Astrocyte (in vitro differentiated cells and primary cell): ENCODE measurements around the gene AIFM1. TPM values are rescaled to one million over a fixed set of nuclear protein-coding genes. Genes with fewer than 3 reads are reported as not detected.

Experiments
- DNase-seq: peaks from one replicate; pipeline ENCODE4 v3.0.0-alpha.2; 2010; ENCODE audit warnings: low read depth
- FAIRE-seq: peaks from 2 replicates; lab custom pipeline; 2011; peaks lifted over from hg19 to GRCh38; lab: Jason Lieb, UNC
- H2AFZ ChIP-seq: 2 replicates; pipeline ENCODE4 v1.6.0; 2012; ENCODE audit warnings: low read depth, low read length, inconsistent platforms
- H3K27ac ChIP-seq: 2 replicates; pipeline ENCODE4 v1.5.1; 2011; ENCODE audit warnings: low read depth, low read length, inconsistent platforms
- H3K27me3 ChIP-seq: 2 replicates; pipeline ENCODE4 v1.6.0; 2011; ENCODE audit warnings: low read length, inconsistent platforms; ENCODE audit not compliant: insufficient read depth
- H3K36me3 ChIP-seq: 2 replicates; pipeline ENCODE4 v1.5.1; 2011; ENCODE audit warnings: low read length, inconsistent platforms; ENCODE audit not compliant: insufficient read depth
- H3K4me1 ChIP-seq: 2 replicates; pipeline ENCODE4 v1.5.1; 2011; ENCODE audit warnings: low read length, inconsistent platforms; ENCODE audit not compliant: insufficient read depth
- H3K4me2 ChIP-seq: 2 replicates; pipeline ENCODE4 v1.6.0; 2012; ENCODE audit warnings: low read length, inconsistent platforms
- H3K4me3 ChIP-seq: 2 replicates; pipeline ENCODE4 v1.5.1; 2011; ENCODE audit warnings: low read depth, mild to moderate bottlenecking, low read length, inconsistent platforms; ENCODE audit not compliant: insufficient read depth
- H3K79me2 ChIP-seq: 2 replicates; pipeline ENCODE4 v1.6.0; 2012; ENCODE audit warnings: mild to moderate bottlenecking, low read length, inconsistent platforms; ENCODE audit not compliant: insufficient read depth
- H3K9ac ChIP-seq: 2 replicates; pipeline ENCODE4 v1.6.0; 2012; ENCODE audit warnings: mild to moderate bottlenecking, low read length, inconsistent platforms
- H3K9me3 ChIP-seq: 2 replicates; pipeline ENCODE4 v1.5.1; 2012; ENCODE audit warnings: low read depth, mild to moderate bottlenecking, low read length, inconsistent platforms; ENCODE audit not compliant: insufficient read depth
- H4K20me1 ChIP-seq: 2 replicates; pipeline ENCODE4 v1.6.0; 2012; ENCODE audit warnings: low read length, inconsistent platforms; ENCODE audit not compliant: insufficient read depth
- H3K27ac Mint-ChIP-seq: one replicate; pipeline ENCODE4 v1.8.0; 2021; ENCODE audit warnings: mild to moderate bottlenecking, mixed read lengths; ENCODE audit not compliant: unreplicated experiment
- H3K27me3 Mint-ChIP-seq: one replicate; pipeline ENCODE4 v1.8.0; 2021; ENCODE audit warnings: low read depth, mixed read lengths; ENCODE audit not compliant: unreplicated experiment
- H3K36me3 Mint-ChIP-seq: one replicate; pipeline ENCODE4 v1.8.0; 2021; ENCODE audit warnings: low read depth, mixed read lengths; ENCODE audit not compliant: unreplicated experiment
- H3K4me1 Mint-ChIP-seq: one replicate; pipeline ENCODE4 v1.8.0; 2021; ENCODE audit warnings: low read depth, mixed read lengths; ENCODE audit not compliant: unreplicated experiment
- H3K4me3 Mint-ChIP-seq: one replicate; pipeline ENCODE4 v1.8.0; 2021; ENCODE audit warnings: mild to moderate bottlenecking, moderate library complexity, mixed read lengths; ENCODE audit not compliant: unreplicated experiment
- H3K9me3 Mint-ChIP-seq: one replicate; pipeline ENCODE4 v1.8.0; 2021; ENCODE audit warnings: mild to moderate bottlenecking, mixed read lengths; ENCODE audit not compliant: unreplicated experiment
- EZH2 ChIP-seq: IDR thresholded peaks from 2 replicates; pipeline ENCODE4 v1.6.1; 2012; ENCODE audit warnings: mild to moderate bottlenecking, low read length, inconsistent platforms; ENCODE audit not compliant: insufficient read depth
- total RNA-seq: library from RNA; stranded (reverse); gene quantifications from 2 replicates; pipeline ENCODE4 v1.2.1, GENCODE V29; 2021
- TF ChIP-seq, protein P1 (sequence below): IDR thresholded peaks from 2 replicates; pipeline ENCODE4 v1.5.1; 2011; ENCODE audit warnings: low read depth, mild to moderate bottlenecking, inconsistent platforms, low read length, moderate library complexity; ENCODE audit not compliant: insufficient read depth

AIFM1 gene
- total RNA-seq, 1 donor from 2014 or later = 38.1 TPM

DNA sequence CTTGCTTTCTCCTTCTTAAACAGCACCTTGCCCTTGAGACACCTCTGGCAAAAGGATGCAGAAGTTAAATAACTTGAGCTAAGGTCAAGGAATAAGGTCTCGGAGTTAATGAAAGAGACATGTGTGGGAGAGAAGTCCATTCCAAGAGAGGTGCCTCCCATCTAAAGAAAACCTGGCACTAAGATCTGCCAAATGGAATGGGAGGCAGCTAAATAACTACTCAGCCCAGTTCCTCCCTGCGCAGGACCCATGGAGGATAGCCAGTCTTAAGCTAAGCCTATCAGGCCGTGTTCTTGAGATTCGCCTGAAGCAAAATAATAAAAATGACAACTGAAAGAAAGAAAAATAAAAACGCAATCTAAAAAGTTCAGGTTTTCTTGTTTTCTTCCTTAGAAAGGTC is 34.7 kb downstream of the AIFM1 start:
- Histone ChIP-seq H3K9me3 (no peaks in the 10 kb centered on the region), H2AFZ (no peak overlapping the region), H3K79me2 (no peaks in the 10 kb centered on the region), H4K20me1 (no peaks in the 10 kb centered on the region), H3K4me3 (no peak overlapping the region), H3K9ac (no peak overlapping the region), H3K27ac (no peak overlapping the region), H3K4me2 (no peak overlapping the region), H3K36me3 (peaks cover 23% of the 10 kb centered on the region), H3K4me1 (no peaks in the 10 kb centered on the region), H3K27me3 (no peaks in the 10 kb centered on the region)
- Mint-ChIP-seq H3K9me3 (no peaks in the 10 kb centered on the region), H3K27ac (no peak overlapping the region), H3K27me3 (no peaks in the 10 kb centered on the region), H3K4me3 (no peak overlapping the region), H3K4me1 (no peaks in the 10 kb centered on the region), H3K36me3 (peaks cover 6% of the 10 kb centered on the region)
- TF ChIP-seq EZH2 = no peak
- TF ChIP-seq, protein P1, sequence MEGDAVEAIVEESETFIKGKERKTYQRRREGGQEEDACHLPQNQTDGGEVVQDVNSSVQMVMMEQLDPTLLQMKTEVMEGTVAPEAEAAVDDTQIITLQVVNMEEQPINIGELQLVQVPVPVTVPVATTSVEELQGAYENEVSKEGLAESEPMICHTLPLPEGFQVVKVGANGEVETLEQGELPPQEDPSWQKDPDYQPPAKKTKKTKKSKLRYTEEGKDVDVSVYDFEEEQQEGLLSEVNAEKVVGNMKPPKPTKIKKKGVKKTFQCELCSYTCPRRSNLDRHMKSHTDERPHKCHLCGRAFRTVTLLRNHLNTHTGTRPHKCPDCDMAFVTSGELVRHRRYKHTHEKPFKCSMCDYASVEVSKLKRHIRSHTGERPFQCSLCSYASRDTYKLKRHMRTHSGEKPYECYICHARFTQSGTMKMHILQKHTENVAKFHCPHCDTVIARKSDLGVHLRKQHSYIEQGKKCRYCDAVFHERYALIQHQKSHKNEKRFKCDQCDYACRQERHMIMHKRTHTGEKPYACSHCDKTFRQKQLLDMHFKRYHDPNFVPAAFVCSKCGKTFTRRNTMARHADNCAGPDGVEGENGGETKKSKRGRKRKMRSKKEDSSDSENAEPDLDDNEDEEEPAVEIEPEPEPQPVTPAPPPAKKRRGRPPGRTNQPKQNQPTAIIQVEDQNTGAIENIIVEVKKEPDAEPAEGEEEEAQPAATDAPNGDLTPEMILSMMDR = no peak
- DNase-seq (no peak), FAIRE-seq (peak; percentile 82)

DNA sequence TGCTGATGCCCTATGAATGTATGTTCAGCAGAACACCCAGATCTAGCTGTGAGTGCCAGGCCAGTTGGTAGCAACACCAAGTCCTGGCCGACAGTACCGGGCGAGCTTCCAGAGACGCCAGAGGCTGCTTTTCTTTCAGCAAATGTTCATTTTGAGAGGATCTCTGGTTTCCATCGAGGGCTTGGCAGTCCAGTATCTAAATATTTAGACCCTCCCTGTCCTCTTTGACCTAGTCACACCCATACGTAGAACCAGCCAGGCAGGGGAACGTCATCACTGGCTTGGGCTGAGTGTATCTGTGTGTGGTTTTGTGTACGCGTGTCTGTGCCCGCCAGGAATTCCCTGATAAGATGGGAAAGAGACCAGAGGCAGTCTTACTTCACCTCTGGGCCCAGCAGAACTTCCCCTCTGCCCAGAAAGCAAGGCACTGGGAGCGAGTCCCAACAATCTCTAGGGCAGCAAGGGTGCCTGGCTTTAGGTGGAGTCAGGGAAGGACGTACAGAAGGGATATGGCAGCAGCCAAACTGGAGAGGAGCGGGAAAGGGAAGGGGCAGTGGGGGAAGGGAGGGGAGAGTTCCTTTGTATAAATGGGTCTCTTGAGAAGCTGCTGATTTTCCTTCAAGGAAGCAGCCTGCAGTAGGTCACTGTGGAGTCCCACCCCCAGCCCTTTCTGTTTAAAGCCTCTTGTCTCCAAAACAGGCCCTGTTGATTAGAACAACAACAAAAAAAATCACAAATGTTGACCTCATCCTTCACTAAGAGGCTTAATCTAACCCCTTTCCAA is 40.4 kb downstream of the AIFM1 start:
- H3K4me3 ChIP-seq = no peak overlapping the region
- H3K4me2 ChIP-seq = no peak overlapping the region
- no peak overlapping the region for H3K9ac ChIP-seq
- H3K27me3 Mint-ChIP-seq = no peaks in the 10 kb centered on the region
- no peaks in the 10 kb centered on the region for H3K27me3 ChIP-seq
- H3K4me3 Mint-ChIP-seq = no peak overlapping the region
- H3K27ac Mint-ChIP-seq = no peak overlapping the region
- no peak for TF ChIP-seq EZH2
- TF ChIP-seq, protein P1 = no peak
- H3K9me3 ChIP-seq = no peaks in the 10 kb centered on the region
- H3K36me3 ChIP-seq = peaks cover 8% of the 10 kb centered on the region
- FAIRE-seq (no peak), DNase-seq (no peak)
- H3K4me1 ChIP-seq = peaks cover 3% of the 10 kb centered on the region
- no peaks in the 10 kb centered on the region for H3K9me3 Mint-ChIP-seq
- H2AFZ ChIP-seq = no peak overlapping the region
- no peaks in the 10 kb centered on the region for H3K79me2 ChIP-seq
- H3K4me1 Mint-ChIP-seq = no peaks in the 10 kb centered on the region
- no peaks in the 10 kb centered on the region for H4K20me1 ChIP-seq
- H3K27ac ChIP-seq = no peak overlapping the region
- H3K36me3 Mint-ChIP-seq = peaks cover 8% of the 10 kb centered on the region

DNA sequence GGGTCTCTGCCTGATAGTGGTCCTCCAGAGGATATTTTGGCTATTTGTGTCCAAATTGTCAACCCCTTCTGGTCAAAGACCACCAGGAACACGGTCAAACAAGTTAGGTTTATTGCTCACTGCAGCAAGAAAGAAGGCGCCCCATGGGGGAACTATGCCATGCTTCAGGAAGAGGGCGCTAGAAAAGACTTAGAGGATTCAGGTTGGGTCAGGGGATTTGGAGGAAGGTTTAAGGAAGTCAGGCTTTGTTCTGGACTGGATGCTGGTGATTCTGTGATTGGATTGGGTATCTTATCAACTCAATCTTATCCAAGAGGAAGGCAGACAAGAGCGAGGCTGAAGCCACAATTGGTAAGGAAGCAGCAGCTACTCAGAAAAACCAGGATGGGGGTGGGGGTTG is 41.1 kb downstream of the AIFM1 start:
- no peak overlapping the region for H3K27ac ChIP-seq
- no peaks in the 10 kb centered on the region for H3K9me3 Mint-ChIP-seq

More for the DNA sequence above, 41.1 kb downstream of the AIFM1 start:
- H2AFZ ChIP-seq = no peak overlapping the region
- FAIRE-seq (peak; percentile 72), DNase-seq (no peak)
- no peak overlapping the region for H3K4me2 ChIP-seq
- TF ChIP-seq, protein P1 = no peak
- no peak for TF ChIP-seq EZH2
- peaks cover 8% of the 10 kb centered on the region for H3K36me3 ChIP-seq
- H3K9me3 ChIP-seq = no peaks in the 10 kb centered on the region
- Mint-ChIP-seq H3K36me3 (peaks cover 8% of the 10 kb centered on the region), H3K27ac (no peak overlapping the region), H3K4me1 (no peaks in the 10 kb centered on the region), H3K4me3 (no peak overlapping the region), H3K27me3 (no peaks in the 10 kb centered on the region)
- H3K4me3 ChIP-seq = no peak overlapping the region
- H3K9ac ChIP-seq = no peak overlapping the region
- H3K4me1 ChIP-seq = peaks cover 8% of the 10 kb centered on the region
- no peaks in the 10 kb centered on the region for H4K20me1 ChIP-seq
- no peaks in the 10 kb centered on the region for H3K27me3 ChIP-seq
- no peaks in the 10 kb centered on the region for H3K79me2 ChIP-seq
